Measurements from ENCODE around the gene C2orf80.

GRCh38 chr2:208142240-208142924 is 47.4 kb downstream of the C2orf80 start:
- no peak for TF ChIP-seq EZH2 (IDR thresholded peaks at IDR 0.05; ENCODE audit: low read length, missing control alignments)
- TF ChIP-seq, protein P1, sequence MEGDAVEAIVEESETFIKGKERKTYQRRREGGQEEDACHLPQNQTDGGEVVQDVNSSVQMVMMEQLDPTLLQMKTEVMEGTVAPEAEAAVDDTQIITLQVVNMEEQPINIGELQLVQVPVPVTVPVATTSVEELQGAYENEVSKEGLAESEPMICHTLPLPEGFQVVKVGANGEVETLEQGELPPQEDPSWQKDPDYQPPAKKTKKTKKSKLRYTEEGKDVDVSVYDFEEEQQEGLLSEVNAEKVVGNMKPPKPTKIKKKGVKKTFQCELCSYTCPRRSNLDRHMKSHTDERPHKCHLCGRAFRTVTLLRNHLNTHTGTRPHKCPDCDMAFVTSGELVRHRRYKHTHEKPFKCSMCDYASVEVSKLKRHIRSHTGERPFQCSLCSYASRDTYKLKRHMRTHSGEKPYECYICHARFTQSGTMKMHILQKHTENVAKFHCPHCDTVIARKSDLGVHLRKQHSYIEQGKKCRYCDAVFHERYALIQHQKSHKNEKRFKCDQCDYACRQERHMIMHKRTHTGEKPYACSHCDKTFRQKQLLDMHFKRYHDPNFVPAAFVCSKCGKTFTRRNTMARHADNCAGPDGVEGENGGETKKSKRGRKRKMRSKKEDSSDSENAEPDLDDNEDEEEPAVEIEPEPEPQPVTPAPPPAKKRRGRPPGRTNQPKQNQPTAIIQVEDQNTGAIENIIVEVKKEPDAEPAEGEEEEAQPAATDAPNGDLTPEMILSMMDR (conservative IDR thresholded peaks at IDR 0.05 in 1 of 2, IDR thresholded peaks at IDR 0.05 in 1 of 2; ENCODE audit: low read depth in 1 of 2, low read length in 2 of 2) = no peak
